NCI-H510A (cell line): ENCODE results near the gene NKX2-1.
"Not testable (repeated sequence)": the region's sequence is repeated elsewhere in the genome, so short reads cannot be mapped to it uniquely, and the experiment has no call there.

Experiments used
- DNase-seq: peaks from one replicate; lab custom pipeline; 2025; lab: John Stamatoyannopoulos, UW

Gene NKX2-1

GRCh38 chr14:36505181-36505815, 14.7 kb downstream of the NKX2-1 start:
- DNase-seq, result peak; percentile 45

GRCh38 chr14:36504771-36505175, 15.3 kb downstream of the NKX2-1 start:
- no peak for DNase-seq

GRCh38 chr14:36503771-36504741, 16.0 kb downstream of the NKX2-1 start:
- no peak for DNase-seq

GRCh38 chr14:36502558-36503508, 17.2 kb downstream of the NKX2-1 start:
- DNase-seq, result no peak

GRCh38 chr14:36498938-36499337, 21.1 kb downstream of the NKX2-1 start:
- no peak for DNase-seq

GRCh38 chr14:36496346-36496745, 23.7 kb downstream of the NKX2-1 start:
- no peak for DNase-seq

GRCh38 chr14:36495666-36496065, 24.4 kb downstream of the NKX2-1 start:
- no peak for DNase-seq

GRCh38 chr14:36493761-36494160, 26.3 kb downstream of the NKX2-1 start:
- DNase-seq, result no peak

GRCh38 chr14:36485773-36486172, 34.3 kb downstream of the NKX2-1 start:
- no peak for DNase-seq

- DNase-seq, result no peak
These were observed 40.7 kb downstream of the NKX2-1 start for GRCh38 chr14:36479344-36479743.

GRCh38 chr14:36478782-36479181, 41.2 kb downstream of the NKX2-1 start:
- DNase-seq, result no peak

GRCh38 chr14:36477266-36477665, 42.8 kb downstream of the NKX2-1 start:
- DNase-seq, result peak; percentile 85

- DNase-seq, result not testable (repeated sequence)
These were observed 44.0 kb downstream of the NKX2-1 start for GRCh38 chr14:36476061-36476460.

- DNase-seq, result no peak
These were observed 45.4 kb downstream of the NKX2-1 start for GRCh38 chr14:36474593-36474992.

GRCh38 chr14:36471431-36471830, 48.6 kb downstream of the NKX2-1 start:
- DNase-seq, result no peak

- DNase-seq, result no peak
These were observed 52.7 kb downstream of the NKX2-1 start for GRCh38 chr14:36467332-36467731.
